ENCODE measurements around the gene SMCHD1. TPM values are rescaled to one million over a fixed set of nuclear protein-coding genes. Genes with fewer than 3 reads are reported as not detected.

The SMCHD1 gene
- total and polyA plus RNA-seq, 10 of the 15 experiments (the other 5 are each of a cell fraction or from before 2014, with no cell fraction given), result 6.0 to 110 (median 48.0) TPM

GRCh38 chr18:2653467-2653866 lies 2.1 kb upstream of the SMCHD1 start:
- WGBS (ENCODE audit: insufficient coverage, insufficient replicate concordance, low lambda C conversion rate, missing lambda C conversion rate), result 61% methylated on average over 4 of the region's 4 CpGs
- H3K27ac ChIP-seq (ENCODE audit: control insufficient read depth, insufficient read depth), result no peak overlapping the region

GRCh38 chr18:2654169-2654927 lies 1.2 kb upstream of the SMCHD1 start:
- H4K20me1 ChIP-seq (ENCODE audit: control insufficient read depth, insufficient read depth), result no peaks in the 10 kb centered on the region; the same call in 1 of the 2 replicates
- no peaks in the 10 kb centered on the region for H3K9me3 ChIP-seq (replicated peaks; ENCODE audit: control insufficient read depth, insufficient read depth, low read length)
- ATAC-seq (no peak), FAIRE-seq (no peak), DNase-seq (ENCODE audit: low read depth, low spot score) (no peak)
- H3K4me3 ChIP-seq, result peak overlapping the region; percentile 89
- BruUV-seq (replicated peaks), result no TSS peak
- CTCF ChIA-PET, result interaction anchor here (1.1 to 1.2 kb wide), 2 partner anchors 9 to 18 kb away, joined by 3 to 5 read pairs; no protein-coding TSS in a partner anchor
- H3K79me2 ChIP-seq (ENCODE audit: control insufficient read depth, insufficient read depth, low read length), result peaks cover 41% of the 10 kb centered on the region
- intact Hi-C loops (cut with micrococcal nuclease; ENCODE audit: unreplicated experiment), result loop anchor here (2.0 to 10.0 kb wide), 3 partner anchors 14 to 320 kb away; no protein-coding TSS in a partner anchor
- no peaks in the 10 kb centered on the region for H3K27me3 ChIP-seq (replicated peaks in 1 of 2; ENCODE audit: control insufficient read depth in 2 of 2, insufficient read depth in 2 of 2, low read length in 1 of 2)
- peak overlapping the region; percentile 86 for H2AFZ ChIP-seq (ENCODE audit: control insufficient read depth, low read depth, low read length)
- peak overlapping the region; percentile 97 for H3K4me2 ChIP-seq (ENCODE audit: control insufficient read depth, insufficient read depth)
- in situ Hi-C loops (cut with MboI), result no loop called here
- peaks cover 3% of the 10 kb centered on the region for H3K4me1 ChIP-seq (ENCODE audit: control insufficient read depth, insufficient read depth, low read length)
- POLR2A ChIA-PET, result interaction anchor here (0.8 to 5.9 kb wide), 8 partner anchors 9 to 83 kb away, joined by 3 to 44 read pairs (median 8); partner anchors contain the start of genes METTL4 and NDC80
- RAD21 ChIA-PET (ENCODE audit: unreplicated experiment), result interaction anchor here (0.8 to 5.5 kb wide), 3 partner anchors 13 to 49 kb away, joined by 3 to 31 read pairs (median 4); no protein-coding TSS in a partner anchor
- peak overlapping the region; percentile 95 for H3K9ac ChIP-seq (ENCODE audit: control insufficient read depth, insufficient read depth, low read length)
- 32% methylated on average over 13 of the region's 13 CpGs for WGBS (ENCODE audit: insufficient coverage, insufficient replicate concordance, low lambda C conversion rate, missing lambda C conversion rate)
- SMC1A ChIA-PET (ENCODE audit: uncharacterized antibody, unreplicated experiment), result interaction anchor here (1.0 to 4.2 kb wide), 10 partner anchors 12 to 293 kb away, joined by 3 to 29 read pairs (median 4); partner anchors contain the start of genes METTL4 and NDC80
- peak overlapping the region; percentile 89 for H3K27ac ChIP-seq (ENCODE audit: control insufficient read depth, insufficient read depth)
- no peaks in the 10 kb centered on the region for H3K36me3 ChIP-seq (ENCODE audit: control insufficient read depth in 2 of 2, insufficient read depth in 2 of 2, low read length in 1 of 2)
- no peak for TF ChIP-seq HDAC6 (IDR thresholded peaks at IDR 0.05; ENCODE audit: unreplicated experiment)
- no peak for TF ChIP-seq SKIL (IDR thresholded peaks at IDR 0.05; ENCODE audit: low read depth, poor library complexity, severe bottlenecking)
- no peak for TF ChIP-seq ESRRA (IDR thresholded peaks at IDR 0.05; ENCODE audit: low read length)
- TF ChIP-seq RCOR1 (conservative IDR thresholded peaks at IDR 0.05; ENCODE audit: low read depth, low read length), result no peak
- no peak for TF ChIP-seq ZNF687 (IDR thresholded peaks at IDR 0.05)

More at GRCh38 chr18:2653467-2653866, 2.1 kb upstream of the SMCHD1 start:
- no peak for ATAC-seq
- no peak for DNase-seq (ENCODE audit: low read depth, low spot score)
- Histone ChIP-seq H4K20me1 (ENCODE audit: control insufficient read depth, insufficient read depth) (no peaks in the 10 kb centered on the region; the same call in 1 of the 2 replicates), H3K79me2 (ENCODE audit: control insufficient read depth, insufficient read depth, low read length) (peaks cover 32% of the 10 kb centered on the region), H3K27me3 (replicated peaks in 1 of 2; ENCODE audit: control insufficient read depth in 2 of 2, insufficient read depth in 2 of 2, low read length in 1 of 2) (no peaks in the 10 kb centered on the region), H3K9ac (ENCODE audit: control insufficient read depth, insufficient read depth, low read length) (no peak overlapping the region), H3K4me3 (no peak overlapping the region), H3K9me3 (replicated peaks; ENCODE audit: control insufficient read depth, insufficient read depth, low read length) (no peaks in the 10 kb centered on the region), H2AFZ (ENCODE audit: control insufficient read depth, low read depth, low read length) (no peak overlapping the region), H3K36me3 (ENCODE audit: control insufficient read depth in 2 of 2, insufficient read depth in 2 of 2, low read length in 1 of 2) (no peaks in the 10 kb centered on the region), H3K4me2 (ENCODE audit: control insufficient read depth, insufficient read depth) (no peak overlapping the region), H3K4me1 (ENCODE audit: control insufficient read depth, insufficient read depth, low read length) (no peaks in the 10 kb centered on the region)
- in situ Hi-C loops (cut with MboI) (no loop called here), intact Hi-C loops (cut with micrococcal nuclease; ENCODE audit: unreplicated experiment) (loop anchor here (10.0 kb wide), 1 partner anchor 321 kb away; no protein-coding TSS in a partner anchor)
- ChIA-PET RAD21 (ENCODE audit: unreplicated experiment) (interaction anchor here (0.5 to 1.1 kb wide), 4 partner anchors 12 to 48 kb away, joined by 3 to 4 read pairs (median 3); no protein-coding TSS in a partner anchor), POLR2A (interaction anchor here (0.6 to 1.6 kb wide), 5 partner anchors 9 to 379 kb away, joined by 3 to 9 read pairs (median 5); no protein-coding TSS in a partner anchor), CTCF (interaction anchor here (0.6 to 1.2 kb wide), 4 partner anchors 9 to 728 kb away, joined by 3 to 5 read pairs (median 3); no protein-coding TSS in a partner anchor), SMC1A (ENCODE audit: uncharacterized antibody, unreplicated experiment) (interaction anchor here (0.9 to 4.2 kb wide), 7 partner anchors 11 to 294 kb away, joined by 3 to 29 read pairs (median 3); partner anchors contain the start of genes METTL4 and NDC80)
- no peak for TF ChIP-seq STAT3 (IDR thresholded peaks at IDR 0.05; ENCODE audit: low read depth, low read length)
- TF ChIP-seq KAT2A (conservative IDR thresholded peaks at IDR 0.05; ENCODE audit: control insufficient read depth, low read depth, low read length), result no peak
- TF ChIP-seq STAT1 (conservative IDR thresholded peaks at IDR 0.05), result no peak
- no peak for TF ChIP-seq TCF7 (IDR thresholded peaks at IDR 0.05; ENCODE audit: borderline replicate concordance)
- no peak for TF ChIP-seq EZH2 (IDR thresholded peaks at IDR 0.05; ENCODE audit: borderline replicate concordance, control insufficient read depth, low read depth, low read length)
- BruUV-seq (replicated peaks), result no TSS peak
- FAIRE-seq, result no peak
